Stimulated activated CD4-positive, alpha-beta T cell treated with anti-CD3 and anti-CD28 coated beads, Interleukin-12 subunit alpha, Interleukin-12 subunit beta, amount 100 ng/mL, for 48 hours (primary cell): Measurements from ENCODE around the gene GALNT15.

Source experiments
- DNase-seq, 3 donors: peaks; one replicate each; pipeline ENCODE4 v3.0.0-alpha.2; 2020; ENCODE audit warnings: low read depth in 2 of 3, low spot score in 1 of 3

The GALNT15 gene

GRCh38 chr3:16186565-16186964 is 12.1 kb downstream of the GALNT15 start:
- DNase-seq = no peak

GRCh38 chr3:16187213-16187790 is 12.8 kb downstream of the GALNT15 start:
- no peak for DNase-seq

DNA sequence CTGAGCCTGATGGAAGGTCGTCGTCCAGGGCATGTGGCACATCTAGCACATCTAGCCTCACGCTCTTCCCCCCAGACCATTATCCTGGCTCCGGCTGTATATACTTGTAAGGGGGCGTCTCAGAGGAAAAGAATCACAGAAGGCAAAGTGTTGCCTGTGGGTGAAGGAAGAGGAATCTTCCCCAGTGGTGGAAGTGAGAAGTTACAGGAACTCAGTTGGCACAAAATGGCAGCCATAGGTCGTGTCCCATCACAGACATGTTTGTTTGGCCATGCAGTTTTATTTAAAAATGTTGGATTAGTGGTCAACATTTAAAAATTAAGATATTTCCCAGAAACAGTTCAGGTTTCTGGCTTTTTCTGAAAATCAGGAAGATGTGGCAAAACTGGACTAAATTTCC is 13.6 kb downstream of the GALNT15 start:
- DNase-seq = no peak

DNA sequence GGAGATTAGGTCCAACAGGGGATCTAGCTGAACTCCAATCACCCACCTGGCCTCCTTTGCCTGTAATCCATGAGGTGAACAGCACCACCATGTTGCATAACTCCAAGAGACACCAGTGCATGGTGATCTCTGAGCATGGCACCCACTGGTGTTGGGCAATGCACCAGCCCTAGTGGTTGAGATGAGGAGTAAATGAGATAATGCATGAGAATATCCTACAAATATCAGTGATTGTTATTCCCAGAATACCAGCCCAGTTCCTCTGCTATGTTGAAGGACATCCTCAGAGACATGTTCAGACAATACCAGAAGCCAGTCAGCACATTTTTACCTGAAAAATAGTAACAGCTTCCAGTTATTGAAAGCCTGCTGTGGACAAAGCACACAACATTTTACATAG is 14.7 kb downstream of the GALNT15 start:
- no peak for DNase-seq

DNA sequence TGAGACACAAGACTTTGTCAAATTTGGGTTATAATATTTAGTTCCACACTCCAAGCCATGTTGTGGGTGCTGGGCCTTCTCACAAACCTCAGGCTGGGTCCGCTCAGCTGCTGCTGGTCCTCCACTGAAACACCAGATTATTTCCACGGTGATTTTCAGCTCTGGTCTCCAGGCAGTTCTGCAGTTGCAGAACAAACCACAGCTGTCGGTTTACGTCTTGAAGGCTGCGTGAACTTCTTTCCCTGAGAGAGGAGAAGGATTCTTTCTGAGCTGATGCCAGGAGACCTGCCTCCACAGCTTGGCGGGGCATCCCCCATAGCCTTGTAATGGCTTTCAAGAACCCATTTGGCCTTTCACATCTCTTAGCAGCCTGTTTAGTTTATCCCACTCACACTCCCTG is 16.2 kb downstream of the GALNT15 start:
- no peak for DNase-seq

GRCh38 chr3:16191591-16191990 is 17.1 kb downstream of the GALNT15 start:
- no peak for DNase-seq

- DNase-seq = no peak
Observed at GRCh38 chr3:16192176-16192811, 17.8 kb downstream of the GALNT15 start.

DNA sequence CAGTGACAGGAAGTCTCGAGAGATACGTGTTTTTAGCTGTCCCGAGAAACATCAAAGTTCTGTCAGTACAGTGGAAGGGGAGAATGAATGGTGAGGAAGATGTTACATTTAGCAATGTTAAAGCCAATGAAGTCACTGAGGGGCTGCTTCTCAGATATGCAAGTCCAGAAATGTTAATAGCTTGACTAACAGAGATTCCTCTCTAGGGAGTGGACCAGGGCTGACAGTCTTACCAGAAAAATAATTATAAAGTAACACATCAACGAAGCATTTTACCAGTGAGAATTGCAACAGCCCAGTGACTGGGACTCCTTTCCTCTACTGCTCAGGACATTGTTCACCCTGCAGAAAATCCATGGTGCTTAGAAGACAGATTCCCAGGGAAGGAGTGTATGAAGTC is 23.9 kb downstream of the GALNT15 start:
- DNase-seq = no peak

- DNase-seq = no peak
Observed at GRCh38 chr3:16199769-16200168, 25.3 kb downstream of the GALNT15 start.

DNA sequence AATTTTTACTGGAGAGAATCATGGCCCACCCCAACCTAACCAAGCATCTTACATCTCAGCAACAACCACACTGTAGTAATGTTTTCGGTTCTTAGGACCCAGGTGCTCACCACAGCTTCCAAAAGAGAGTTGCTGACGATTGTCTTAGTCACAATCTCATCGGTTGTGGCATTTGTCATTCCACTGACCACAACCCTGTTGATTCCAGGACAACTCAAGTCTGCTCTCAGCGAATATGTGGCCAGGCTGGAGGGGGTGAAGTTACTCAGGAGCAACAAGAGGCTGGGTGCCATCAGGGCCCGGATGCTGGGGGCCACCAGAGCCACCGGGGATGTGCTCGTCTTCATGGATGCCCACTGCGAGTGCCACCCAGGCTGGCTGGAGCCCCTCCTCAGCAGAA is 25.9 kb downstream of the GALNT15 start:
- DNase-seq = peak in 2 of 3 donors; percentile 13 to 18

DNA sequence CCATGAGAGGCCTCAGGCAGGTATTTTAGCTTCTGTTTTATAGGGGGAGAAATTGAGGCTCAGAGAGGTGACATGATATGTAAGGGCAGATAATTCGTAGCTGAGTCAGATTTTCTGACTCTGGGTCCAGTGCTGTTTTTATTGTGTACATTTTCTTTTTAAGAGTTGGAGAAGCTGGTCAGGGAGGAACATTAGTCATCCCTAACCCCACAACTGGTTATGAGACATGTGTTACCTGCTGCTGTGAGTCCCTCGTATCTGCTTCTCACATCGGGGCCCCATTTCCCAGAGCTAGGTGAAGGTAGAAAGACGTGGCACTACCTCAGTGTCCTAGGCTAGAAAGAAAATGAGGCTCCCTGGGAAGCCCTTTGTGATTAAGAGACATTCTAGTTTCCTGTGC is 28.6 kb downstream of the GALNT15 start:
- DNase-seq = peak in 1 of 3 donors; percentile 14

DNA sequence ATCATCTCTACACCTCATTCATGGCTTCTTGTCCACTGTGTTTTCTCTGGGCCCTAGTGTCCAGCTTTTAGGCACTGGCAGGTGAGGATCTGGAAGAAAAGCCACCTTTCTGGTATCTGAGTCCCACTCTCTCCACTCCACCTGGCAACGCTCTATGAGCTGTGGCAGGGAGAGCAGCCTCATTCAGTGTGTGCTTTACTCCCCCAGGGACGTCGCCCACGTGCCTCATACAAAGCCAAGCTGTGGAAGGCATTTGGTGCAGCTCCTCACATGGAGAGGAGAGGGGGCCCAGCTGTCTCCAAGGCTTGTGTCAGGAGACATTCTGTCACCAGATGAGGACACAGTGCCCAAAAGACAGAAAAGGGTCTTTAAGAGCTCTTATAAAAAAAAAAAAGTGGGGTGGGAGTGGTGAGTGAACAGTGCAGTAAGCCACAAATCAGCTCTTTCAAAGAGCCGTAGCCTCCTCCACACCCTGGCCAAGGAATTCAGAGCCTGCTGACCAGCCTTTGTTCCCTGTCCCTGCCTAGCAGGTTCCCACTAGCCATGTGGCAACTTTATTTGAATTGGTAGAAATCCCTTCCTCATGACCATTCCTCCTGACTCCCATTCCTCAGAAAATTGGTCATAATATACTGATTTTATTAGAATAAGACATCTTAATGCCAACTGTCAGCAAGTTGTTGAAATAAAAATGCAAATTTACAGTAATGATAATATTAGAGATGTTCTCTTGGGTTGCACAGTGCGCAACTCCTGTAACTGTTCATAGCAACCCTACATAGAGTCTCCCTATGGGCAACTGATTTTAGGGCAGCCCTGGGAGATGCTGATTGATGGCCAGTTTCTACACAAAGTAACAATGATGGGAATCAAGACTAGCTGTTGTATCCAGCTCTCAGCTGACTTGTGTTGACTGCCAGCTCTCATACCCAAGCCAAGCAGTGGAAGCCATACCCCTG is 29.5 kb downstream of the GALNT15 start:
- no peak for DNase-seq

DNA sequence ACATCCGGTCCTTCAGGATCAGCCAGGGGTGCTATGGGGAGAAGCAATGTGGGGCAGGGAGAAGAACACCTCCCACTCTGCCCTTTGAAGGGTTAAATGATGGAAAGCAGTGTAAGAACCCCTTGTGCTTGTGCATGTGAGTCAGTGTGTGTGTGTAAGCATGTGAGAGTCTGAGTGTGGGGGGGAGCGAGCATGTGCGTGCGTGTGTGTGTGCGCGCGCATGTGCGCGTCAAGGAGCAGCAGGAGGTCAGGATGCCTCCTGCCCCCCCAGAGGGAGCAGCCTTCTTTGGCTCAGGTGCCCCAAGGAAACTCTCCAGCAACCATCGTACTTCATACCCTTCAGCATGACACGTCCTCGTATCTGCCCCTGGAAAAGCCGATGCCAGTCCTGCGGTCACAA is 30.3 kb downstream of the GALNT15 start:
- DNase-seq = no peak

DNA sequence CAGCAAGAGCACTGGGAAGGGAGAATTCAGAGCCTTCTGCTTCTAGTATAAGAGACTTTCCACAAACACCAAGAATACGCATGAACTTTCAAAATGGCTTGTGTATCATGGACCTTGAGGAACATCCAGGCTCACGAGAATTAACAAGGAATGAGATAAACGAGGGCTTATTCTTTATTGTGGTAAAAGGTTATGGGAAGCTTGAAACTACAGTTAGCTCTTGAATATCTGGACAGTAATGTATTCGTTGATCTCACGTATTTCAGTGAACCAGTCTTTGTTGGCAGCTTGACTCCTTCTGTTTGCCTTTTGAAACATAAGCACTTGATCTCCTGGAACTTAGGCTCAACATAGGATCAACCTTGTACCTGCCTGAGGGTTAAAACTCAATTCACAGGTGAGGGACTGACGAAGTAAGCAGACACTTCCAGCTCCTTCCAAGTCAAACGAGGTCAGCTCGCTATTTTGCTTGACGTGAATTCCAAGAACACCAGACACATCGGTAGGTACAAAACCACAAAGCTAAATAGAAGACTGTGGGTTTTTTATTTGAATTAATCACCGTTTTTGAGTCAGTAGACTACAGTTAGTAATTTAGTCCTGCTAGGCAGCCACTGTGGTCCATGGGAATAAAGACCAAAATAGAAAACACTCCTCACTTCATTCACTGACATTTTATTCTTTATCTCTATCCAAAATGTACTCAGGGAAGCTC is 30.8 kb downstream of the GALNT15 start:
- no peak for DNase-seq

- DNase-seq = no peak
Observed at GRCh38 chr3:16207031-16207430, 32.6 kb downstream of the GALNT15 start.

GRCh38 chr3:16211176-16211904 is 36.9 kb downstream of the GALNT15 start:
- DNase-seq = no peak

- no peak for DNase-seq
Observed at GRCh38 chr3:16214366-16214765, 39.9 kb downstream of the GALNT15 start.

GRCh38 chr3:16216373-16216935 is 42.0 kb downstream of the GALNT15 start:
- DNase-seq = no peak

- DNase-seq = no peak
Observed at GRCh38 chr3:16219777-16220176, 45.3 kb downstream of the GALNT15 start.

DNA sequence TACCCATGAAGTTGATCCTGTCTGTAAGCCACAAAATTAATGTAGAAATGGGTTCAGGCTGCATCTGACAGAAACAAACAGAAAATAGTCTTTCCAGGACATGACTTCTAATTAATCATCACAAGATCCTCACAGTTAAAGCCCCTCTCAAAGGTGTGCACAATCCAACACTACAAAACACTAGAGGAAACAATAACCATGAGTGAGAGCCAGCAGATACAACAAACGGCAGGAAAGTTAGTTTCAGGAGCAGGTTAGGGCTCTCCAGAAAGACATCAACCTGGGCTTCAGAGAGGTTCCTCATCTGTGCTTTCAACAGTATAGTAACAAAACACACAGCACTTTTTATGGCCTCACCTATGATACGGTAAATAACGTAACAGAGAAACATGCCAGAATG is 47.5 kb downstream of the GALNT15 start:
- DNase-seq = no peak
